OCI-LY7 (cell line): ENCODE measurements around the gene CDH12. TPM values are rescaled to one million over a fixed set of nuclear protein-coding genes. Genes with fewer than 3 reads are reported as not detected.

Experiments
- BruUV-seq: library from RNA; stranded (reverse); fragments of 400-500 nt; replicated peaks from 2 replicates; lab custom pipeline; 2021; lab: Mats Ljungman, UMichigan
- CTCF ChIA-PET: fragments of 300-600 bp; sonication (Branson Sonifier 250); formaldehyde crosslinking; loops from one replicate; lab custom pipeline; 2022; ENCODE audit warnings: antibody characterized with exemption; ENCODE audit not compliant: unreplicated experiment; lab: Charles Lee
- POLR2A ChIA-PET: fragments of 300-600 bp; sonication (Branson Sonifier 250); formaldehyde crosslinking; loops from one replicate; lab custom pipeline; 2022; ENCODE audit warnings: antibody characterized with exemption; lab: Charles Lee
- DNase-seq: peaks from one replicate; pipeline ENCODE4 v3.0.0-alpha.2; 2015; ENCODE audit warnings: low spot score
- H2AFZ ChIP-seq: fragments of 200-600 bp; sonication (generic), shearing (Covaris generic); 2 replicates; pipeline ENCODE4 v1.6.1; 2014; ENCODE audit warnings: mild to moderate bottlenecking, antibody characterized with exemption, low read length, moderate library complexity
- H3K27ac ChIP-seq: fragments of 200-600 bp; sonication (generic); 2 replicates; pipeline ENCODE4 v1.5.1; 2014; ENCODE audit warnings: mixed run types, low read depth, mild to moderate bottlenecking, moderate library complexity, low read length, inconsistent platforms; ENCODE audit not compliant: poor library complexity, severe bottlenecking
- H3K36me3 ChIP-seq: fragments of 200-600 bp; sonication (generic); 2 replicates; pipeline ENCODE4 v1.6.1; 2014; ENCODE audit warnings: mild to moderate bottlenecking, antibody characterized with exemption, low read length, moderate library complexity, mixed read lengths; ENCODE audit not compliant: insufficient read depth
- H3K4me1 ChIP-seq: fragments of 200-600 bp; sonication (generic); 2 replicates; pipeline ENCODE4 v1.5.1; 2014; ENCODE audit warnings: mild to moderate bottlenecking, low read length; ENCODE audit not compliant: insufficient read depth, poor library complexity, severe bottlenecking
- H3K4me2 ChIP-seq: fragments of 200-600 bp; sonication (generic); 2 replicates; pipeline ENCODE4 v1.6.1; 2014; ENCODE audit warnings: mild to moderate bottlenecking, low read length
- H3K4me3 ChIP-seq: fragments of 200-600 bp; sonication (generic); 2 replicates; pipeline ENCODE4 v1.5.1; 2014; ENCODE audit warnings: mild to moderate bottlenecking, low read depth, low read length; ENCODE audit not compliant: poor library complexity, severe bottlenecking
- H3K79me2 ChIP-seq: fragments of 200-600 bp; sonication (generic); 2 replicates; pipeline ENCODE4 v1.6.1; 2016; ENCODE audit warnings: low read depth, mild to moderate bottlenecking, low read length, moderate library complexity, mixed read lengths; ENCODE audit not compliant: insufficient read depth
- H3K9me2 ChIP-seq: fragments of 200-600 bp; sonication (generic); 2 replicates; pipeline ENCODE4 v1.6.1; 2016; ENCODE audit warnings: mild to moderate bottlenecking, low read length, mixed read lengths; ENCODE audit not compliant: insufficient read depth
- H3K9me3 ChIP-seq: fragments of 200-600 bp; sonication (generic); 2 replicates; pipeline ENCODE4 v1.6.1; 2014; ENCODE audit warnings: mild to moderate bottlenecking, mixed run types, low read length, mixed read lengths
- H4K20me1 ChIP-seq: fragments of 200-600 bp; sonication (generic); 2 replicates; pipeline ENCODE4 v1.6.1; 2014; ENCODE audit warnings: mild to moderate bottlenecking, antibody characterized with exemption, low read length, moderate library complexity, mixed read lengths; ENCODE audit not compliant: insufficient read depth
- CTCF ChIP-seq: fragments of 200-600 bp; sonication (generic); conservative IDR thresholded peaks from 2 replicates; pipeline ENCODE4 v1.5.1; 2014; ENCODE audit warnings: mild to moderate bottlenecking, antibody characterized with exemption, low read length, moderate library complexity, mixed read lengths
- EZH2phosphoT487 ChIP-seq: fragments of 200-600 bp; sonication (generic); IDR thresholded peaks from 2 replicates; pipeline ENCODE4 v1.6.1; 2018; ENCODE audit warnings: low read depth, borderline replicate concordance, mild to moderate bottlenecking, mixed run types, antibody characterized with exemption, low read length, moderate library complexity, mixed read lengths
- intact Hi-C: fragments of 100-400 bp; cut with micrococcal nuclease; formaldehyde crosslinking; loops from one replicate; pipeline ENCODE4 v1.10.0; 2022; ENCODE audit not compliant: unreplicated experiment
- total RNA-seq, 2 experiments: library from RNA; depleted of rRNA in 1 of 2; stranded (reverse); fragments of >200 nt in 1 of 2; shearing (Covaris generic) in 1 of 2; gene quantifications; 2 replicates each; pipeline ENCODE4 v1.2.3, GENCODE V29; 2014 to 2022

CDH12 gene
- total RNA-seq, 2 experiments from 2014 or later: not detected

GRCh38 chr5:21765406-21765805, 1087.7 kb downstream of the CDH12 start:
- Histone ChIP-seq H3K79me2 (no peaks in the 10 kb centered on the region), H3K9me3 (no peaks in the 10 kb centered on the region), H3K27ac (no peak overlapping the region), H4K20me1 (no peaks in the 10 kb centered on the region), H3K4me3 (no peak overlapping the region), H3K9me2 (no peaks in the 10 kb centered on the region), H3K36me3 (no peaks in the 10 kb centered on the region), H3K4me2 (no peak overlapping the region), H2AFZ (no peak overlapping the region), H3K4me1 (no peaks in the 10 kb centered on the region)
- ChIA-PET CTCF (no interaction called here), POLR2A (no interaction called here)
- BruUV-seq: no TSS peak
- TF ChIP-seq EZH2phosphoT487 (no peak), CTCF (no peak)
- DNase-seq: no peak
- intact Hi-C loops: no loop called here

DNA sequence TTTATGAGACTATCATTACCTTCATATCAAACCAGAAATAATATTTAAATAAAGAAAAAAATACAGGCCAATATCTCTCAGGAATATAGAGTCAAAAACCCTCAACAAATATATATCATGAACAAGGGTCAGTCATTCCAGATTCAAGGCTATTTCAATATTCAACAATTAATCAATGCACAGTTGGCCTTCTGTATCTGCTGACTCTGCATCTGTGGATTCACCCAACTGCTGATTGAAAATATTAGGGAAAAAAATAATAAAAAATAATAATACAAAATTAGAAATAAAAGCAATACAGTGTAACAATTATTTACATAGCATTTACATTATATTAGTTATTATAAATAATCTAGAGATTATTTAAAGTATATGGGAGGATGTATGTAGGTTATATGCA, 1114.0 kb downstream of the CDH12 start:
- Histone ChIP-seq H3K9me2 (no peaks in the 10 kb centered on the region), H3K79me2 (no peaks in the 10 kb centered on the region), H4K20me1 (no peaks in the 10 kb centered on the region), H3K4me2 (no peak overlapping the region), H3K9me3 (no peaks in the 10 kb centered on the region), H3K4me3 (no peak overlapping the region), H3K36me3 (no peaks in the 10 kb centered on the region), H3K4me1 (no peaks in the 10 kb centered on the region), H2AFZ (no peak overlapping the region), H3K27ac (no peak overlapping the region)
- ChIA-PET CTCF (no interaction called here), POLR2A (no interaction called here)
- no TSS peak for BruUV-seq
- no peak for DNase-seq
- intact Hi-C loops: no loop called here
- TF ChIP-seq CTCF (no peak), EZH2phosphoT487 (no peak)

DNA sequence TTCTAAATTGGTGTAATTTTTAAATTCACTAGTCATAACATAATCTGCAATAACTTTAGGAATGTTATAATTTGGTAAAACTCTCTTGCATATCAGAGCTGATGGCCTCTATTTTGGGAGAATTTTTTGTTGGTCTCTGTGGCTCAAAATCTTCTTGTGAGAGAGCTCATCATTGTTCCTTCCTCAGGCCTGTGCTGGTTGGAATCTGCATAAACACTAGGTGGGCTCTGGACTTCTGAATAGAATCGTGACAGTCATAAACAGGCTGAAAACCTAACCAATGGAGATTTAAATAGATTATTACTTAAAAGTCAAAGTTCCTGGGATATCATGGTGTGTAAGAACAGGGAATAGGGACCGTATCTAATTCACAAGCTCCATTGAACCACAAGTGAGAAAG, 1129.6 kb downstream of the CDH12 start:
- CTCF ChIA-PET: no interaction called here
- H3K27ac ChIP-seq: no peak overlapping the region
- POLR2A ChIA-PET: no interaction called here
- no TSS peak for BruUV-seq
- no peaks in the 10 kb centered on the region for H3K79me2 ChIP-seq
- no peaks in the 10 kb centered on the region for H3K36me3 ChIP-seq
- no peaks in the 10 kb centered on the region for H3K9me2 ChIP-seq
- intact Hi-C loops: no loop called here
- no peaks in the 10 kb centered on the region for H3K4me1 ChIP-seq
- H3K4me3 ChIP-seq: no peak overlapping the region
- no peaks in the 10 kb centered on the region for H3K9me3 ChIP-seq
- no peak overlapping the region for H2AFZ ChIP-seq
- H3K4me2 ChIP-seq: no peak overlapping the region
- no peaks in the 10 kb centered on the region for H4K20me1 ChIP-seq
- no peak for DNase-seq
- TF ChIP-seq CTCF (no peak), EZH2phosphoT487 (no peak)
